ENCODE data around the gene ELAVL4.

The ELAVL4 gene

DNA sequence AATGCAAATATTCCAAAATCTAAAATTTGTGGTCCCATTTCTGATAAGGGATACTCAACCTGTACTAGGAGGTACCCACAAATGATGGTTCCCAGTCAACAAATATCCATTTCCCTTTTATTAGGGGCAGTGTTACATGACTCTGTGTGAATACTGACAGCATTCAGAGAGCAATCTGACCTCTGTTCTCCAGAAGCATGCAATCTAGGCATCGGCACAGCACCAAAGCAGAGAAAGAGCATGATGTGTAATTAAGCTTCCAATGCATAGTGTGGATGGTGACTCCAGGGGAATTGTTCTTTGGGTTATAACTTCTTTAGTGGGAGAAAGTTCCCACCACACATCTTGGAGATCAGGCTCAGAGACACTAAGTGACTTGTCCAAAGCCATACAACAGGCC lies 71.6 kb downstream of the ELAVL4 start:
- no peak for DNase-seq (ENCODE audit: low read depth)

DNA sequence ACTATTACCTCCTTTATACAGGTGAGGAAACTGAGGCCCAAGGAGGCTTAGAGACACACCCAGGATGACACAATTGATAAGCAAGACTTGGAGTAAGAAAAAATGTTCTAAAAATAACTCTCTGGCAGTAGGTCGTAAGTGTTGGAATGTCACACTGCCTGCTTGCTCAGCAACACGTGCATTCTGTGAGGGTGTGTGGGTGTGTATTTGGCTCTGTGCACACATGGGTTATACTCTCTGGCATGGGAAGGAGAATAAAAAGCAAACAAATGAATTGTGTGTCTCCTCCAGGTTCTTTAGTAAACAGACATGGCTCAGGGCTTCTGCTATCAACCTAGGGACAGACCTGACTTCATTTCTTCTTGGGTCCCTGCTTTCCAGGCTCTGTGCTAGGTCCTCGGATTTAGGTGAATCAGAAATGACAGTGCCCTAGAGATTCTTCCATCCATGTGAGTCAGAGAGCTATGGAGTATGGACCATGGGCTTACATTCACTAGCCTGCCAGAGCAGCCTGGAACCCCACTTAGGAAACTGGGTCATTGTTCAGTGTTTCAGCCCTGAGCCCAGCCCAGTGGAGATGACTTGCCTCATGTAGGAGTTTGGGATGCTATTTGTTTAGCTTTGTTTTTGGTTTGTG lies 72.4 kb downstream of the ELAVL4 start:
- no peak for DNase-seq (ENCODE audit: low read depth)

DNA sequence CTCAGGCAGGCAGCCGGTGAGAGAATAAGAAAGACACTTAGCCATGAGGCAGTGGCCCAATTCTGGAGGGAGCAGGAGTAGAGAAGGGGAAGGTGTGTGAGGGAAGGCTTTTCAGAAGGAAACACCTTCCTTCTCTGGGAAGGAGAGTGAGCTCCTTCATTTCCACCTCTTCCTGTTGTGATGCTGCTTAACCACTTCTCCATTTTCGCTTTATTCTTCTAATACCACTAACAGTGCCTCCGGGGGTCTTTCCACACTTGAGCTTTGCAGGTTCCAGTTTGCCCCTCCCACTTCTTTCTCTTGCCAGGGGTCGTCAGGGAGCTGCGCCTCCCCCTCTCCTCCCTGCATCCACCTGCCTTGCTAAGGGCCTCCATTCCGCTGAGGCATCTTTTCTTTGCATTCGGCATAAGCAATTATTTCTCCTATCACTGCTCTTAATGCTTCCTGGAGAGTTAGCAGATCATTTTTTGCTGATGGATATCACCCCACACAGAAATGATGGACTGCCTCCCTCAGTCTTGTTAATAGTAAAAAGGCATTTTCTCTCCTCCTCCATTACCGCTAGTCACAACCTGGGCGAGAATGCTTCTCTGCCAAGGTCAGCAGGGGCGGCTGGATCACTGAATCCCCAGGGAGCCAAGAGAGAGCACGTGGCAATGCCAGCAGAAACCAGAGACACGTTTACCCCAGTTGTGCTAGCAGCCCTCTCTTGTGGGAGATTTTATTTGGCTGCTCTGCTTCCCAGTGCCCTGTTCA lies 74.8 kb downstream of the ELAVL4 start:
- no peak for DNase-seq (ENCODE audit: low read depth)

DNA sequence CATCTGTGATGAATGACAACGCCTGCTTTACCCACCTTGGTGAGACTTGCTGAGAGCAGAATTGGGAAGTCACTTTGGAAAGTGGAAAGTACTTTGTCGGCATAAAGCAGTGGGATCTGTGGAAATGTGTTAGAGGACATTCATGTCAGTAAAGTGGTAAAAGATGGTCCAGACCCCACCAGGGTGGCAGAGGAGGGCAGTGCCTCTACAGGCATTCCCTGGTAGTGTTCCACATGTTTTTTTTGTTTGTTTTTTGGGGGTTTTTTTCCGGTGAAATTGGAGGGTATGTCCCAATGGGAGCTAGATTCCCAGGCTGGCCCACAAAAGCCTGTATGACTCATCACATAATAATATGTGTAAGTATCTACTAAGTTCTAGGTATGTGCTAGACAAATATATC lies 80.6 kb downstream of the ELAVL4 start:
- no peak for DNase-seq (ENCODE audit: low read depth)

DNA sequence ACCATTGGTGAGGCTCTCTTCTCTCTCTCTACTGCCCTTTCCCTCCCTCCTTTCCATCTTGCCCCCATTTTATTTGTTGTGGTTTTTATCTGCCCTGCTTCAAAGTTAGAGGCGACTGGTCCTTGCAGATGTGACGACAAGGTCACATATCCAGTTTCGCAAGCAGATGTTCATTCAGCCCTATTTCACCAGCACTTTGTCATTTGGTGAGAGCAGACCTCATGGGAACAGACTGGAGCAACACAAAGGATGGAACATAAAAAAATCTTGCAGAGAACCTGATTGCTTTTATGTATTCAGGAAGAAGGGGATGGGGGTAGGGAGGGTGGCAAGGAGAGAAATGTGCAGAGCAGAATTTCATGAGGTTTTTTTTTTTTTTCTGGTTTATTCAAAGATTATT lies 84.3 kb downstream of the ELAVL4 start:
- no peak for DNase-seq (ENCODE audit: low read depth)

DNA sequence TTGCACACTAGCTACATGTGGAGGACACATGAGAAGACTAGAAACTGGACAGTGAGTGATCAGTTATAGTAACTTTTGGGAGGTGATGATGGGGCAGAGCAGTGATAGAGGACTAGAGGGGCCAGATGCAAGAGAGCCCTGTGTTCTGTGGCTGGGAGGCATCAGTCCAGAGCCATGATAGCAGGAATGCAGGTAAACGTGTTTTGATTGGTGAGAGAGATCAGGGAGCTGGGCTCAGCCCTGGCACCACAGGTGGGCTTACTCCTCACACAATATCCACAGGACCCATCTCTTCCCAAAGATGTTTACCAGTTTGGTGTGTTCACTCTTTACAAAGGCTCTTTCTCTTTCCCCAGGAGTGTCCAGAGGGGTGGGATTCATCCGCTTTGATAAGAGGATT lies 86.5 kb downstream of the ELAVL4 start:
- no peak for DNase-seq (ENCODE audit: low read depth)

DNA sequence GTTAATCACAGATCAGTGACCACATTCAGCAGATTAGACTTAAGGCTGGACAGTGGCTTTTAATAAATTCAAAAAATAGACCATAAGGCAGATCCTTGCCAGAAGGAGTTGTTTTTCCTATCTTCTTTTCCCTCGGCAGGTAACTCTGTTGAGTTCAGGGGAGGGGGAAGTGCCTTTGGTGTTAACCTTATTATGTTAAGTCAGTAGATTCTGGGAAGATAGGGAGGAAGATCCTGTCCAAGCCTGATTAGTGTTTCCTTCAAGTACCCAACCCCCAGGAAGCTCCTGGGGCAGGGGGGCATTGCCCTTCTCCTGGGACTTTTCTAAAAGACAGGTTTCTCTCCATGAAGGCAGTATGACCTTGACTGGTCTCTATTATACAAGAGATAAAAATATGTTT lies 87.4 kb downstream of the ELAVL4 start:
- no peak for DNase-seq (ENCODE audit: low read depth)

DNA sequence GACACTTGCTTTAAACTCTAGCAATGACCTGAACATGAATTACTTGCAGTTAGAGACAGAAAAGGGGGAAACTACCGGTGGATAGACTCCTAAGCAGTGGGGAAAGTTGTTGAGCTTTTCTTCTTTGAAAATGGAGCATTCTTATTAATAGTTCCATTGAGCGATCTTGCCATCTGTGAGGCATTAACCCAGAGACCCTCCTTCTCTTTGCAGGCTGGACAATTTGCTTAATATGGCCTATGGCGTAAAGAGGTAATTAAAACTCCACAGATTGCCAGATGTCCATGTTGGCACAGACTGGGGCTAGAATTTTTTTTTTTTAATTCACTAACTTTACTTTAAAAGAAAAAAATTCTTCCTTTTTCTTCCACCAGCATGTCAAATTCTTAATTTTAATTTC lies 88.5 kb downstream of the ELAVL4 start:
- no peak for DNase-seq (ENCODE audit: low read depth)

DNA sequence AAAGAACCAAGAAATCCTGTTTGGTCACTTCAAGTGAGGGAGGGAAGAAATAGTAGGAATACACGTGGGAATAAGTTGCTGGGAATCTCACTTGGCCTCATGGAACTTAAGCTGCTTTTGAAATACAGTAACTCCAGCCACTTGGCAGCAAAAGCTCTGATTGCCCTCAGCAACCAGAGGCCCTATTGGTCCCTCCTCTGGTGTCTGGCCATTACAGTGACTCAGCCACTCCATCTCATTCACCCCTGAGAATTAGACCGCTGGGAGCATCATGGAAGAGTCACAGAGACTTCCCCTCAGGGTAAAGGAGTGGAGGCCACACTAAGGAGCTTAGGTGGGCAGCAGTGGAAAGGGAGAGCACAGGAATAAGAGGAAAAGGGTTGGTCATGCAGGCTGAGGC lies 99.6 kb downstream of the ELAVL4 start:
- no peak for DNase-seq (ENCODE audit: low read depth)

DNA sequence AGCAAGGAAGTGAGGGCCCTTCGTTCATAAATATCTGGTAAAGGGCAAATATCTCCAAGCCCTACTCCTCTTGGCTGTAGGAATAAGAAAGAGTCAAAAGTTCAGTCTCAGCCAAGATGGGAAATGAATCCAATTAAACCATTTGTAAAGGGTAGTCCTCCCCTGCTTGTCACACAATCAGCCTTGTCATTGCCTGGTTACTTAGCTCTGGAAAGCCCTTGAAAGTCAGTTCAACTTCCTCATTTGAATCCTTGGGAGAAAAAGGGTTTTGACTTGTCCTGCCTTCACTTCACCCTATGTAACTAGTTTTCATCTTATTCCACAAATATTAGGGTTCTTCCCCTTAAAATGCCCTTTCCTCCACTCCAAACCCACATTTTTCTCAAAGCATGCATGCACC lies 100.0 kb downstream of the ELAVL4 start:
- no peak for DNase-seq (ENCODE audit: low read depth)

DNA sequence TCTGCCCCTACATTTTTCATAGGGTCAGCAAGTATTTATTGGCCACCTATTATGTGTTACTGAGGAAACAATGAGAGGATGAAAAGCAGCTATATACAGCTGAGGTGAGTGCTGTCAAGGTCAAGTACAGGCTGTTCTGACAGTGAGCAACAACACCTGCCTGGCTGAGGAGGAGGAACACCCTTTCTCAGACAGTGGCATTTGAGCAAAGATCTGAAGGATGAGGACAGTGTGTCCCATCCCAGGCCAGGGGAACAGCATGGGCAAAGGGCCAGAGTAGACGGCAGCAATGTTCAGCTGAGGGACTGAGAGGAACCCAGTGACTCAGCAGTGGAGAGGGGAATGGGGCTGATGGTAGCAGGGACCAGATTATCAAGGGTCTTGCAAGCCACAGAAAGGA lies 101.0 kb downstream of the ELAVL4 start:
- DNase-seq (ENCODE audit: low read depth), result no peak

DNA sequence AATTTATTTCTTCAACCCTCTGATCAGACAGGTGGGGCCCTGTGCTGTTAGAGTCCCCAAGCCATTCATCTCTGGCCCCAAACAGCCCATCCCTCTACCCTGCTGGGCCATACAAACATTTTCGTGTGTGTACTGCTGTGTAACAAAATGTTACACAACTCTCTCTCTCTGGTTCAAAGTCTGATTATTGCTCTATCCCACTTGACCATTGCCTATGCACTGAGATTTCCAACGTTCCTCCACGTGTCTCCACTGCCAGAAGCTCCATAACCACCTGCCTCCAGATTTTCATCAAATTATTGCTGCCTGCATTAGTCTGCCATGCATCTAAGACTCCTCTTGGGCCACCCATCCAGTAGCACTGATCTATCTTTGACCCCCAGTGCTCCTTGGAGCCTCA lies 104.8 kb downstream of the ELAVL4 start:
- DNase-seq (ENCODE audit: low read depth), result no peak

DNA sequence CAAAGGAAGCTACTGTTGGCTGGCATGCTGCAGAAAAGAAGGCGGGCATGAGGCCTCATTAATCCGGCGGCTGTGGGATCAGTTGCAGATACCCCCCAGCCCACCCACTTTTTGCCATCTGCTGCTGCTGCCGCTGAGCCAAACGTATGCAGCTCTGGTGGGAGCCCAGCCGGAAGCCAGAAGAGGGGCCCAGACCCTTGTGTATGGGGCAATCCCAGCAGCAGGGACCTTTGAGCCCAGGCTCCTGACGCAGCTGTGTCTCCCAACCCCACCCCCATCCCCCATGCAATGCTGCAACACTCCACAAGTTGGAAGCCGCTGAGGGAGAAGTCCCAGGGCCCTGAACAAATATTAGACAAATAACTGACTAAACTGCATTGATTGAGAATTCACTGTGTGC lies 106.0 kb downstream of the ELAVL4 start:
- DNase-seq (ENCODE audit: low read depth), result no peak

DNA sequence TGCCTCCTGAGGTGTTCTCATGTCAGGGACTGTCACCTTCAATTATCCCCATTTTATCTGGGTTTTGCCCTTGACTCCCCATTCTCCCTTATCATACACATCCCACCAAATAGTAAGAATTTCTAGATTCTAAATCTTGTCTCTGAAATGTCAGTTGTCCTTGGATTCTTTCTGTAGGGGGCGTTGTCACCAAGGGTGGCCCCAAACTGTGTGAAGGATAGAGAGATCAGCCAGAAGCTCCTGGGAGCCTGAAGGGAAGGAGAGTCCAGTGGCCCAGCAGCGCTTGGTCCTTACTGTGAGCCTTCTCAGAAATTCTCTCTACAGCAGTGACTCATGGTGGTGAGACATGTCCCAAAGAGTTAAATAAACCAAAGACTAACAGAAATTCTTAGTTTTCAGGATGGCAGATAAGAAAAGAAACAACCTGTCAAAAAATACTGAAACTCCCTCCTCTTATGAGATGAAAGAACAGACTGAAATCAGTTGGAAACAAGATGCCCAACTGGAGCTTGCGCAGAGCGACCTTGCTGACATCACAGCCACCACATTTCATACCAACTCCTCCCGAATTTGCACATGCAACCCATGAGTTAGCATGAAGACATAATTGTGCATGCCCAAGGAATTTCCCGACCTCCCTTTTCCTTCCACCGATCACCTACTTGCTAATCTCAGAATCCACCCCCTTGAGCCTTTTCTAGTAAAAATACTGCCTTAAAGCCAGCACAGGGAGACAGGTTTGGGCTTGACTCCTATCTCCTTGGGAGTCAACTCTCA lies 109.8 kb downstream of the ELAVL4 start:
- no peak for DNase-seq (ENCODE audit: low read depth)

DNA sequence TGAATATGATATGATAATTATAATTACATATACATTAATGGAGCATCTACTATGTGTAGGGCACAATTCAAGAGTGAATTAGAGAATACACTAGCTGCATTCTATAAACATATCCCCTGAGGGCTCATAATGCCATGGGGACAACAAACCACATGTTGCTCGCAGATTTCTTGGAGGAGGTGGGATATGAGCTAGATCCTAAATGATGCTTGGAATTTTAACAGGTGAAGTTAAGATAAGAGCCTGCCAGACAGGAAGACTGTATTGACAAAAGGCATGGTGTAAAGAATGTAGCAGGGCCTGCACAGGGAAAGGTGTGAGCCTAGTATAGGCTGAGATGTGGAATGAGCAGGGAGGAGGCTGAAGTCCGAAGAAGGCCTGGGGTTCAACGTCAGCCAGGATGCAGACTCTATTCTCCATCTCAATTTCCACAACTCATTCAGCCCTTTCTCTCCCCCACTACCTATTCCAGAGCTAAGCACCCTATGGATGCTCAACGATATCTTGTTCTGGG lies 120.2 kb downstream of the ELAVL4 start:
- DNase-seq (ENCODE audit: low read depth), result no peak

DNA sequence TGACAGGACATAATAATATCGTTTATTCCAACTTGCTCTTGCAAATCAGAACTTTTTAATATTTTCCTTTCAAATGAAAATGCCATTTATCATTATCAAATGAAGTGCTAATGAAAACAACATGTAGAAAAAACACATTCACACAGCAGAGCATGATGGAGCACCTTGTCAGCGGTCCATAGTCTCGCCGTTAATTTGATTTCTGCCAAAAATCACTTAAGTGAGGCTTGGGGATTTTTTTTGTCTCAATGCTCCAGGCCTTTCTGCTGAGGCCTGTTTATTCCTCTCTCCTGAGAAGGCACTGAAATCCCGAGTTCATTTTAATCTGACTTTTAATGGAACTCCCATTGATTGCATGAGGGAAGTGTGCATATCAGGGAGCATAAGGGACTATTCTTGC lies 122.5 kb downstream of the ELAVL4 start:
- no peak for DNase-seq (ENCODE audit: low read depth)

DNA sequence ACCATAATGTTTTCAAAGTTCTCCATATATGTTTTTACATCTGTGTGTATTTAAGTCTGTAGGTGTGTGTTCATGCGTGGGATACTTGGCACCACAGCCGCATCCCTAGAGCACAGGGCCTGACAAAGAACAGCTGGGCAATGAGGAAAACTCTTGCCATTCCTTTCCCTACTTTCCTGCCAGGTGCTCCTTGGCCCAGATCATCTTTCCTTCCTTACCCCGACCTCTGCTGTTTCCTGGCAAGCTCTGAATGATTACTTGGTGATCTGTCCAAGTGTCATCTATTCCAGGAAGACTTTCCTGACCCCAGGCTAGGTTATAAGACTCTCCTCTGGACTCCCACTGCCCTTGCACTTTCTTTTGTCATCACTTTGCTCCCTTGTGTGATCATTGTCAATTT lies 123.6 kb downstream of the ELAVL4 start:
- DNase-seq (ENCODE audit: low read depth), result no peak

DNA sequence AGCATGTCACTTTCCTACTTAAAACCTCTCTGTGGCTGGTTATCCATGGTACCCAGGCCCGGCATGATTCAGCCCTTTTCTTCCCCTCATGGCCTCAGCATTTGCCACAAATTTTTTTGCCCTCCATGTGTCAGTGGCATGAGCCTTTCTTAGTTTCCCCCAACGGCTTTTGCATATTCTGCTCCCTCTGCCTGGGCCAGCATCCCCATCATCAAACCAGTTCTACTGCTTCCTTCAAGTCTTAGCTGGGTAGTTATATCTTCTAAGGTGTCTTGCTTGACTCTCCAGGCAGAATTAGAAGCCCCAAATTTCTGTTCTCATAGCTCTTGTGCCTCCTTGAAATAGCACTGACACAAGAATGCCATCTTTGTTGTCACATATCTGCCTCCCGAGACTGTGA lies 127.9 kb downstream of the ELAVL4 start:
- DNase-seq (ENCODE audit: low read depth), result no peak

DNA sequence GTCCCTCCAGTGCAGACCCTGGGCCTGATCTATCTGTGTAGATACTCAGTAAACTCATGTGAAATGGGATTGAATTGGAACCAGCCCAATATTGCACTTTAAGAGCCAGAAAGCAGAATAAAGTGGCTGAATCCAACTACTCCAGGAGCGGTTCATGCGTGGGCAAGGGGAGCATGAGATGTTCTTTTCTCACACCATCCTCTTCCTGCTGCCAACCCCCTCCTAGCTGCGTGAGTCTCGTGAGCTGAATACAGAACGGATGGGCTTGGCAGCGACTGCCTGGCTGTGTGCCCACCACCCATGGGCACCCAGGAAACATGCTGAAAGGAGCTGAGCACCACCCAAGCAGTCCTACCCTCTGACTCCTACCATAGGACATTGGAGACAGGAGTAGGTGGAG lies 128.3 kb downstream of the ELAVL4 start:
- DNase-seq (ENCODE audit: low read depth), result no peak

DNA sequence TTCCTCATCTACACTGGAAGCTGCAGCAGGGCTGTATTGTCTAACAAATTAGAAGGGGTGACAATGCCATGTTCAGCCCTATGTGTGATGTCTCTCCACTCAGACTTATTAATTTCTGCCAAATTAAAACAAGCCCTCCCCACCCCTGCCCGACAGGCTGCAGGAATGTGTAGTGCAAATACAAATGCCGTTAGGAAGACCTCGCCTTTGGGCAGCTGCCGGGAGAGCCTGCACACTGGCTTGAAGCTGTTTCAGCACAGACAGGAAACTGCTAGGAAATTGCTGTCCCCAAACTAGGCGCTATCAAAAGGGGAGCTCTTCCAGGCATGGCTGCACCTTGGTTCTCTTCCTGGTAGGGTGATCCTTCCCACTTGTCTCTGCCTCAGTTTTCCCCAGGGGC lies 135.2 kb downstream of the ELAVL4 start:
- DNase-seq (ENCODE audit: low read depth), result no peak

DNA sequence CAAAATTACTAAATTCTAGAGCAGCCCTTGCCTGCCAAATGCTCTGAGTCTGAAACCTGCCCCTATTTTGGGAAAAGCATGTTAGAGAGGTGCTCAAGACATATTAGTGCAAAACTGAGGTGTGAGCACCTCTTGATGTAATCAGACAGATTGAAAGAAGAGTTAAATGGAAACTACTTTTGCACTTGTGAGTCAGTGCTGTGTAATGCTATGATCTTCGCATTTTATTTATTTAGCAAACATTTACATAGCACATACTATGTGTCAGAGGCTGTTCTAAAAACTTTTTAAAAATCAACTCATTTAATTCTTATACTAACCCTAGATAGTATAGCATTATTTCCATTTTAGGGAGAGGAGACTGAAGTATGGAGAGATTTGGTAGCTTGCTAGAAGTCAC lies 138.1 kb downstream of the ELAVL4 start:
- DNase-seq (ENCODE audit: low read depth), result no peak

DNA sequence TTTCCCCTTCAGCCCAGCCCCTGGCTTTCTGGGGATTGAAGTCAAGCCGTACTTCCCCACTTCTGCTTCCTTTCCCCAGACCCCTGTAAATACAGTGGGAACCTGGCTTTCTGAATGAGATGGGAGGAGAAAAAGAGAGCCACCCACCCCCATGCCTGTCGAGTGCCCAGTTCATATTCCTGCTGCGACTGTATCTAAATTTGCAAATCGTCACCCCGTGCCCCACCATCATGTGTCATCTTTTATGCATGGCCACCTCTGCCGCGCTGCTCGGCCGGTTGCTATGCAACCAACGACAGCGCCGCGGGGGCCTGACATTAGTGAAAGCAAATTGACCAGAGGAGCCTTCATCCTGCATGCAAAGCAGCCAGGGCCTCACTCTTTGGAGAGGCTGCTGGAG lies 143.0 kb downstream of the ELAVL4 start:
- no peak for DNase-seq (ENCODE audit: low read depth)

DNA sequence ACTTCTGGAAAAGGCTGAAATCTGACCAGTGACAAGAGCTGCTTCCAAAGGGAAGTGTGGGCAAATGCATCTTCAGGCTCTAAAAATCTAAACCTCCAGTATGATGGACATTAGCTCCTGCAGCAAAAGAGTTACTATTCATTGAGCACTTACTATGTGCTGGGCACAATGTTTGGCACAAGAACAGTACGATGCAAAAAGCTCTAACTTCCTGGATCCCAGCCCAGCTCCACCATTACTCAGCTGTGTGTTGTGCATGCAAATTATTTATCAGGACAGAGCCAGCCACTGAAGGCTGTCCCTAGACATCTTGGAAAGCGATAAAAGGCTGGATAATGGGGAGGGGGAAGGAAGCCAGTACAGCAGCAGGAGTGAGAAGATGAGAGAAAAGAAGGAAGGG lies 143.5 kb downstream of the ELAVL4 start:
- DNase-seq (ENCODE audit: low read depth), result no peak
